Activated CD4-positive, alpha-beta T cell treated with anti-CD3 and anti-CD28 coated beads for 1 hour (primary cell): Measurements from ENCODE around the gene EFNB1.
"Not testable (repeated sequence)": the region's sequence is repeated elsewhere in the genome, so short reads cannot be mapped to it uniquely, and the experiment has no call there.

Experiments used
- DNase-seq: peaks from one replicate; pipeline ENCODE4 v3.0.0-alpha.2; 2020

EFNB1 gene

GRCh38 chrX:68828740-68829581 is at the start of gene EFNB1:
EFNB1 (plus strand) TSS chrX:68829021; CDS start chrX:68829777, 756 bp downstream.
- DNase-seq, result peak; percentile 76

- DNase-seq, result not testable (repeated sequence)
These were observed 47.5 kb upstream of the EFNB1 start for GRCh38 chrX:68781295-68781694.

- no peak for DNase-seq
These were observed 44.0 kb upstream of the EFNB1 start for GRCh38 chrX:68784816-68785215.

- not testable (repeated sequence) for DNase-seq
These were observed 42.2 kb upstream of the EFNB1 start for GRCh38 chrX:68786581-68786980.

- no peak for DNase-seq
These were observed 38.9 kb upstream of the EFNB1 start for GRCh38 chrX:68789966-68790365.

- DNase-seq, result no peak
These were observed 36.7 kb upstream of the EFNB1 start for GRCh38 chrX:68792083-68792482.

GRCh38 chrX:68794461-68794860 is 34.4 kb upstream of the EFNB1 start:
- no peak for DNase-seq

GRCh38 chrX:68795741-68796140 is 33.1 kb upstream of the EFNB1 start:
- no peak for DNase-seq

- not testable (repeated sequence) for DNase-seq
These were observed 30.4 kb upstream of the EFNB1 start for GRCh38 chrX:68798400-68798799.

GRCh38 chrX:68801737-68802290 is 27.0 kb upstream of the EFNB1 start:
- no peak for DNase-seq

- no peak for DNase-seq
These were observed 21.0 kb upstream of the EFNB1 start for GRCh38 chrX:68807818-68808217.

- DNase-seq, result no peak
These were observed 20.0 kb upstream of the EFNB1 start for GRCh38 chrX:68808686-68809357.

- DNase-seq, result no peak
These were observed 8.2 kb upstream of the EFNB1 start for GRCh38 chrX:68820476-68821110.

- DNase-seq, result no peak
These were observed 7.2 kb upstream of the EFNB1 start for GRCh38 chrX:68821616-68822015.

- no peak for DNase-seq
These were observed 6.0 kb upstream of the EFNB1 start for GRCh38 chrX:68822641-68823410.

GRCh38 chrX:68823413-68824151 is 5.2 kb upstream of the EFNB1 start:
- DNase-seq, result no peak

- no peak for DNase-seq
These were observed 4.7 kb upstream of the EFNB1 start for GRCh38 chrX:68824152-68824433.

- no peak for DNase-seq
These were observed 4.2 kb upstream of the EFNB1 start for GRCh38 chrX:68824565-68825125.

- DNase-seq, result no peak
These were observed 2.5 kb upstream of the EFNB1 start for GRCh38 chrX:68826113-68826980.

- no peak for DNase-seq
These were observed 1.6 kb upstream of the EFNB1 start for GRCh38 chrX:68827256-68827655.
